ENCODE results near the gene GATA1.
"Not testable (repeated sequence)": the region's sequence is repeated elsewhere in the genome, so short reads cannot be mapped to it uniquely, and the experiment has no call there.

GATA1 gene

GRCh38 chrX:48814722-48815121 lies 28.3 kb downstream of the GATA1 start:
- H3K4me3 ChIP-seq (ENCODE audit: low read length) = no peak overlapping the region
- TF ChIP-seq ZNF274 (IDR thresholded peaks at IDR 0.05; ENCODE audit: low read depth, low read length) = no peak

- no peak overlapping the region for H3K4me3 ChIP-seq (ENCODE audit: low read length)
- TF ChIP-seq ZNF274 (IDR thresholded peaks at IDR 0.05; ENCODE audit: low read depth, low read length) = no peak
Measured at GRCh38 chrX:48815266-48815665, 28.9 kb downstream of the GATA1 start.

GRCh38 chrX:48816014-48816810 lies 29.8 kb downstream of the GATA1 start:
- no peak overlapping the region for H3K4me3 ChIP-seq (ENCODE audit: low read length)
- TF ChIP-seq ZNF274 (IDR thresholded peaks at IDR 0.05; ENCODE audit: low read depth, low read length) = no peak

- no peak overlapping the region for H3K4me3 ChIP-seq (ENCODE audit: low read length)
- TF ChIP-seq ZNF274 (IDR thresholded peaks at IDR 0.05; ENCODE audit: low read depth, low read length) = no peak
Measured at GRCh38 chrX:48818098-48818497, 31.7 kb downstream of the GATA1 start.

- no peak overlapping the region for H3K4me3 ChIP-seq (ENCODE audit: low read length)
- TF ChIP-seq ZNF274 (IDR thresholded peaks at IDR 0.05; ENCODE audit: low read depth, low read length) = no peak
Measured at GRCh38 chrX:48818866-48819265, 32.5 kb downstream of the GATA1 start.

- H3K4me3 ChIP-seq (ENCODE audit: low read length) = not testable (repeated sequence)
Measured at GRCh38 chrX:48819394-48819793, 33.0 kb downstream of the GATA1 start.

GRCh38 chrX:48823053-48823452 lies 36.7 kb downstream of the GATA1 start:
- no peak overlapping the region for H3K4me3 ChIP-seq (ENCODE audit: low read length)

GRCh38 chrX:48824066-48824465 lies 37.7 kb downstream of the GATA1 start:
- no peak for TF ChIP-seq ZNF274 (IDR thresholded peaks at IDR 0.05; ENCODE audit: low read depth, low read length)

More at GRCh38 chrX:48823053-48823452, 36.7 kb downstream of the GATA1 start:
- TF ChIP-seq ZNF274 (IDR thresholded peaks at IDR 0.05; ENCODE audit: low read depth, low read length) = no peak

GRCh38 chrX:48826135-48826875 lies 39.9 kb downstream of the GATA1 start, which contains the start of gene ERAS:
Gene ERAS, plus strand, starts transcription at chrX:48826513. Its CDS starts 2,611 bp downstream, at chrX:48829124.
- H3K4me3 ChIP-seq (ENCODE audit: low read length) = no peak within 1 kb of the TSS

More at GRCh38 chrX:48824066-48824465, 37.7 kb downstream of the GATA1 start:
- H3K4me3 ChIP-seq (ENCODE audit: low read length) = no peak overlapping the region

GRCh38 chrX:48826876-48827653 lies 40.7 kb downstream of the GATA1 start:
- H3K4me3 ChIP-seq (ENCODE audit: low read length) = no peak overlapping the region
- no peak for TF ChIP-seq ZNF274 (IDR thresholded peaks at IDR 0.05; ENCODE audit: low read depth, low read length)

More at GRCh38 chrX:48826135-48826875, 39.9 kb downstream of the GATA1 start, which contains the start of gene ERAS:
- TF ChIP-seq ZNF274 (IDR thresholded peaks at IDR 0.05; ENCODE audit: low read depth, low read length) = no peak

- H3K4me3 ChIP-seq (ENCODE audit: low read length) = no peak overlapping the region
- no peak for TF ChIP-seq ZNF274 (IDR thresholded peaks at IDR 0.05; ENCODE audit: low read depth, low read length)
Measured at GRCh38 chrX:48827654-48827968, 41.2 kb downstream of the GATA1 start.

GRCh38 chrX:48829016-48829735 lies 42.8 kb downstream of the GATA1 start:
- TF ChIP-seq ZNF274 (IDR thresholded peaks at IDR 0.05; ENCODE audit: low read depth, low read length) = no peak
- H3K4me3 ChIP-seq (ENCODE audit: low read length) = no peak overlapping the region

GRCh38 chrX:48831136-48831908 lies 44.9 kb downstream of the GATA1 start:
- H3K4me3 ChIP-seq (ENCODE audit: low read length) = no peak overlapping the region
- TF ChIP-seq ZNF274 (IDR thresholded peaks at IDR 0.05; ENCODE audit: low read depth, low read length) = no peak
